Measurements from ENCODE around the gene KLF16. TPM values are rescaled to one million over a fixed set of nuclear protein-coding genes. Genes with fewer than 3 reads are reported as not detected.

The KLF16 gene
- total and polyA plus RNA-seq, 9 of the 15 experiments (the other 6 are each of a cell fraction or from before 2014, with no cell fraction given), result 0.04 to 60.4 (median 6.8) TPM

GRCh38 chr19:1884291-1884718, 20.9 kb upstream of the KLF16 start:
- ChIA-PET POLR2A (interaction anchor here (0.9 to 2.1 kb wide), 5 partner anchors 9 to 20 kb away, joined by 3 to 8 read pairs (median 5); no protein-coding TSS in a partner anchor), CTCF (ENCODE audit: low intra/inter-chr PET ratio) (no interaction called here)
- peak overlapping the region; percentile 74; the same call in 2 of the 3 replicates for H3K27ac ChIP-seq (ENCODE audit: extremely low read depth, low read depth, low read length)
- ATAC-seq, result peak; percentile 44
- H3K4me2 ChIP-seq (ENCODE audit: insufficient read depth, low read length), result peak overlapping the region; percentile 90
- intact Hi-C loops (cut with micrococcal nuclease), result no loop called here
- 1% methylated on average over 11 of the region's 11 CpGs for WGBS (ENCODE audit: insufficient coverage, low coverage, missing lambda C conversion rate)
- peak overlapping the region; percentile 89 to 99 for H3K9ac ChIP-seq (ENCODE audit: insufficient read depth in 1 of 2, low read depth in 2 of 2, low read length in 2 of 2)
- H2AFZ ChIP-seq (ENCODE audit: low read depth, low read length), result no peak overlapping the region
- peaks cover 46% of the 10 kb centered on the region for H3K79me2 ChIP-seq (ENCODE audit: control insufficient read depth, insufficient read depth, low read length)
- in situ Hi-C loops (cut with MboI), result no loop called here
- peaks cover 37% of the 10 kb centered on the region; the same call in 1 of the 2 replicates for H4K20me1 ChIP-seq (replicated peaks; ENCODE audit: control insufficient read depth, insufficient read depth, low read length)
- H3K4me3 ChIP-seq, result peak overlapping the region; percentile 91
- BruUV-seq (replicated peaks), result no TSS peak
- FAIRE-seq, result peak; percentile 56
- peaks cover 14% of the 10 kb centered on the region for H3K9me1 ChIP-seq (ENCODE audit: control insufficient read depth, insufficient read depth, low read length)
- H3K4me1 ChIP-seq (replicated peaks in 1 of 2; ENCODE audit: control insufficient read depth in 2 of 2, insufficient read depth in 2 of 2, low read length in 2 of 2), result peaks cover 31 to 77% of the 10 kb centered on the region in 2 experiments
- H3K36me3 ChIP-seq (ENCODE audit: control insufficient read depth, insufficient read depth, low read length), result peaks cover 27% of the 10 kb centered on the region; the same call in 2 of the 3 replicates
- no peaks in the 10 kb centered on the region for H3K9me3 ChIP-seq (replicated peaks; ENCODE audit: control insufficient read depth, insufficient read depth, low read depth, low read length)
- DNase-seq (ENCODE audit: extremely low read depth in 1 of 4, low spot score in 3 of 4), result peak; percentile 21 to 45 (median 22)
- H3K27me3 ChIP-seq (ENCODE audit: control insufficient read depth in 2 of 2, insufficient read depth in 2 of 2, low read length in 2 of 2), result no peaks in the 10 kb centered on the region
- TF ChIP-seq ZNF592 (IDR thresholded peaks at IDR 0.05) (no peak), GABPB2 (CRISPR knock-in tag; conservative IDR thresholded peaks at IDR 0.05) (no peak), MYNN (IDR thresholded peaks at IDR 0.05) (no peak), MYNN (CRISPR knock-in tag; IDR thresholded peaks at IDR 0.05) (0 out of 2 replicates have a peak, but pooled peaks have one; percentile 29), YY1 (IDR thresholded peaks at IDR 0.05; ENCODE audit: borderline replicate concordance in 1 of 3, control insufficient read depth in 1 of 3, extremely low read depth in 1 of 3, insufficient read depth in 3 of 3, insufficient read length in 1 of 3, insufficient replicate concordance in 2 of 3, low read depth in 1 of 3, low read length in 2 of 3) (peak in 2 of 3 experiments; percentile 1 to 35), KDM5B (IDR thresholded peaks at IDR 0.05; ENCODE audit: insufficient replicate concordance, low read depth, low read length) (peak; percentile 52), KLF16 (IDR thresholded peaks at IDR 0.05) (no peak), TCF7L2 (IDR thresholded peaks at IDR 0.05; ENCODE audit: low read depth, low read length) (no peak), XRCC5 (IDR thresholded peaks at IDR 0.05; ENCODE audit: low read depth, low read length) (0 out of 2 replicates have a peak, but pooled peaks have one; percentile 21), NKRF (IDR thresholded peaks at IDR 0.05; ENCODE audit: borderline replicate concordance) (peak; percentile 43; the same call in 1 of the 2 replicates), NEUROD1 (IDR thresholded peaks at IDR 0.05; ENCODE audit: borderline replicate concordance, low read depth, low read length, partially characterized antibody) (no peak), ZBTB7A (IDR thresholded peaks at IDR 0.05; ENCODE audit: borderline replicate concordance, control insufficient read depth, low read depth, low read length) (peak; percentile 18; the same call in 1 of the 2 replicates), CBFA2T3 (IDR thresholded peaks at IDR 0.05) (0 out of 2 replicates have a peak, but pooled peaks have one; percentile 3), DIDO1 (tag; IDR thresholded peaks at IDR 0.05; ENCODE audit: low read depth) (no peak)
